GM18951 (cell line): ENCODE data around the gene ANAPC15.
"Not testable (repeated sequence)": the region's sequence is repeated elsewhere in the genome, so short reads cannot be mapped to it uniquely, and the experiment has no call there.

Source experiments
- POLR2A ChIP-seq: IDR thresholded peaks from 4 replicates; pipeline ENCODE4 v1.6.1; 2011; ENCODE audit warnings: mild to moderate bottlenecking; ENCODE audit not compliant: insufficient read length, insufficient read depth; ENCODE audit errors: extremely low read depth
- in situ Hi-C: fragments of 300-500 bp; cut with MboI; formaldehyde crosslinking; loops from one replicate; pipeline ENCODE4 v1.12.0; 2022; ENCODE audit warnings: low sequenced_read_pairs, mixed read lengths, inconsistent platforms; ENCODE audit not compliant: unreplicated experiment

The ANAPC15 gene

GRCh38 chr11:72112143-72112977, at the start of gene ANAPC15:
ANAPC15 (minus strand) TSS chr11:72112695; CDS start chr11:72111276, 1,419 bp downstream.
- TF ChIP-seq POLR2A, result peak; percentile 95
- in situ Hi-C loops, result no loop called here

GRCh38 chr11:72160319-72160718, 47.8 kb upstream of the ANAPC15 start:
- in situ Hi-C loops, result no loop called here
- no peak for TF ChIP-seq POLR2A

GRCh38 chr11:72157131-72157530, 44.6 kb upstream of the ANAPC15 start:
- in situ Hi-C loops, result no loop called here

GRCh38 chr11:72155751-72156150, 43.3 kb upstream of the ANAPC15 start:
- TF ChIP-seq POLR2A, result no peak
- in situ Hi-C loops, result no loop called here

More at GRCh38 chr11:72157131-72157530, 44.6 kb upstream of the ANAPC15 start:
- no peak for TF ChIP-seq POLR2A

GRCh38 chr11:72154816-72155215, 42.3 kb upstream of the ANAPC15 start:
- no peak for TF ChIP-seq POLR2A
- in situ Hi-C loops, result no loop called here

- in situ Hi-C loops, result not testable (repeated sequence)
Observed at GRCh38 chr11:72153874-72154273, 41.4 kb upstream of the ANAPC15 start.

- TF ChIP-seq POLR2A, result no peak
- in situ Hi-C loops, result no loop called here
Observed at GRCh38 chr11:72150882-72151281, 38.4 kb upstream of the ANAPC15 start.

GRCh38 chr11:72146625-72147024, 34.1 kb upstream of the ANAPC15 start:
- in situ Hi-C loops, result no loop called here
- TF ChIP-seq POLR2A, result no peak

- in situ Hi-C loops, result no loop called here
Observed at GRCh38 chr11:72144807-72145565, 32.5 kb upstream of the ANAPC15 start.

GRCh38 chr11:72142543-72142942, 30.0 kb upstream of the ANAPC15 start:
- in situ Hi-C loops, result not testable (repeated sequence)

More at GRCh38 chr11:72144807-72145565, 32.5 kb upstream of the ANAPC15 start:
- no peak for TF ChIP-seq POLR2A

GRCh38 chr11:72142086-72142485, 29.6 kb upstream of the ANAPC15 start:
- in situ Hi-C loops, result not testable (repeated sequence)

- in situ Hi-C loops, result no loop called here
- TF ChIP-seq POLR2A, result no peak
Observed at GRCh38 chr11:72141066-72141465, 28.6 kb upstream of the ANAPC15 start.

GRCh38 chr11:72140661-72141060, 28.2 kb upstream of the ANAPC15 start:
- no peak for TF ChIP-seq POLR2A
- in situ Hi-C loops, result no loop called here

- in situ Hi-C loops, result no loop called here
- no peak for TF ChIP-seq POLR2A
Observed at GRCh38 chr11:72139500-72139899, 27.0 kb upstream of the ANAPC15 start.

GRCh38 chr11:72138821-72139390, 26.4 kb upstream of the ANAPC15 start:
- no peak for TF ChIP-seq POLR2A
- in situ Hi-C loops, result no loop called here
